ENCODE measurements around the gene LCN12.

The LCN12 gene

GRCh38 chr9:136951541-136952320 lies at the start of gene LCN12:
LCN12 (plus strand) TSS chr9:136952273; CDS start chr9:136952328, 55 bp downstream.
- no peak for DNase-seq (ENCODE audit: low spot score)

- DNase-seq (ENCODE audit: low spot score) = no peak
Measured at GRCh38 chr9:136903041-136903554, 49.0 kb upstream of the LCN12 start.

- no peak for DNase-seq (ENCODE audit: low spot score)
Measured at GRCh38 chr9:136906266-136906665, 45.8 kb upstream of the LCN12 start.

- DNase-seq (ENCODE audit: low spot score) = no peak
Measured at GRCh38 chr9:136907011-136907914, 44.8 kb upstream of the LCN12 start.

GRCh38 chr9:136910197-136910900 lies 41.7 kb upstream of the LCN12 start:
- DNase-seq (ENCODE audit: low spot score) = no peak

GRCh38 chr9:136910901-136911245 lies 41.2 kb upstream of the LCN12 start:
- no peak for DNase-seq (ENCODE audit: low spot score)

- DNase-seq (ENCODE audit: low spot score) = no peak
Measured at GRCh38 chr9:136913701-136914438, 38.2 kb upstream of the LCN12 start.

GRCh38 chr9:136915632-136916329 lies 36.3 kb upstream of the LCN12 start:
- no peak for DNase-seq (ENCODE audit: low spot score)

- no peak for DNase-seq (ENCODE audit: low spot score)
Measured at GRCh38 chr9:136916330-136917184, 35.5 kb upstream of the LCN12 start.

GRCh38 chr9:136917902-136918301 lies 34.2 kb upstream of the LCN12 start:
- DNase-seq (ENCODE audit: low spot score) = no peak

- no peak for DNase-seq (ENCODE audit: low spot score)
Measured at GRCh38 chr9:136920069-136920468, 32.0 kb upstream of the LCN12 start.

- DNase-seq (ENCODE audit: low spot score) = no peak
Measured at GRCh38 chr9:136920734-136921231, 31.3 kb upstream of the LCN12 start.

GRCh38 chr9:136921307-136921706 lies 30.8 kb upstream of the LCN12 start:
- no peak for DNase-seq (ENCODE audit: low spot score)

- no peak for DNase-seq (ENCODE audit: low spot score)
Measured at GRCh38 chr9:136921718-136922117, 30.4 kb upstream of the LCN12 start.

GRCh38 chr9:136922540-136922939 lies 29.5 kb upstream of the LCN12 start:
- no peak for DNase-seq (ENCODE audit: low spot score)

GRCh38 chr9:136923881-136924280 lies 28.2 kb upstream of the LCN12 start:
- no peak for DNase-seq (ENCODE audit: low spot score)

GRCh38 chr9:136925414-136926153 lies 26.5 kb upstream of the LCN12 start:
- no peak for DNase-seq (ENCODE audit: low spot score)

- no peak for DNase-seq (ENCODE audit: low spot score)
Measured at GRCh38 chr9:136926154-136926704, 25.8 kb upstream of the LCN12 start.

- no peak for DNase-seq (ENCODE audit: low spot score)
Measured at GRCh38 chr9:136926749-136927148, 25.3 kb upstream of the LCN12 start.

Data from D341Med (cell line).